Skeletal muscle cell (primary cell): ENCODE results near the gene KCNT1.

Experiments used
- DNase-seq: peaks from one replicate; pipeline ENCODE4 v3.0.0-alpha.2; 2010; ENCODE audit warnings: low read depth
- H3K4me3 ChIP-seq: 2 replicates; pipeline ENCODE4 v1.5.1; 2011; ENCODE audit warnings: low read depth, mild to moderate bottlenecking, control low read depth, low read length, moderate library complexity

KCNT1 gene

GRCh38 chr9:135805422-135806022 lies 103.5 kb downstream of the KCNT1 start:
- no peak for DNase-seq
- H3K4me3 ChIP-seq = no peak overlapping the region

GRCh38 chr9:135809166-135809565 lies 107.2 kb downstream of the KCNT1 start:
- no peak overlapping the region for H3K4me3 ChIP-seq
- DNase-seq = peak; percentile 54

DNA sequence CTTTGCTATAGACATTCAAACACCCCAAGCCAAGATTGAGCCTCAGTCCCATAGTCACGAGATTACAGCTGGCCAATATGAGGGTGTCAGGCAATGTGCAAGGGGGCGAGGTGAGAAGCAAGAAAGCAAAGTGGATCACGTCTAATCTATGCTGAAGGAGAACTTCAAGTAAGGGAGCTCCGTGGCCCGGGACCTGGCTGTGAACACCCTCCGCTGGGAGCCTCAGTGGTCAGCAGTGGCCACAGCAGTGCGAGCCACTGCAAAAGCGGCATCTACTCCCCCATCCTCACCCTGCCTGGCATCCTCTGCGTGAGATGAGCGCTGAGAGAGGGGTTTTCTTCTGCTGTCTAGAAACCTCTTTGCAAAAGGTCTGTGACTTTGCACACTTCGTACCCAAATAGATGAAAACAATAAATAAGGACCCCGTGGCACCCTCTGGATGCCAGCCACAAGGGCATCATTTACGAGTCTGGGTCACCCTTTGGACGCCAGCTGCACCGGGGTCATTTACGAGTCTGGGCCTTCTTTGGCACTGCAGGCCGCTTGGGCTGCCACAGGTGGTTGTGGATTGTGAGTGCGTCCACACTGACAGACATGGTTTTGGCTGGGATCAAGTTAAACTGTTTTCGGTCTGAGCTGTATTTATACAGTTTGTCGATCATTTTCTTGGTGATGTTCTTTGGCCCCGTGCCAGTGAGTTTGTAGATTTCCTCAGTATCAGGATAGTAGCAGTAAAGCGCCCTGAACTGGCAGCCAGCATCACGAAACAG lies 109.0 kb downstream of the KCNT1 start:
- H3K4me3 ChIP-seq = no peak overlapping the region
- DNase-seq = no peak

DNA sequence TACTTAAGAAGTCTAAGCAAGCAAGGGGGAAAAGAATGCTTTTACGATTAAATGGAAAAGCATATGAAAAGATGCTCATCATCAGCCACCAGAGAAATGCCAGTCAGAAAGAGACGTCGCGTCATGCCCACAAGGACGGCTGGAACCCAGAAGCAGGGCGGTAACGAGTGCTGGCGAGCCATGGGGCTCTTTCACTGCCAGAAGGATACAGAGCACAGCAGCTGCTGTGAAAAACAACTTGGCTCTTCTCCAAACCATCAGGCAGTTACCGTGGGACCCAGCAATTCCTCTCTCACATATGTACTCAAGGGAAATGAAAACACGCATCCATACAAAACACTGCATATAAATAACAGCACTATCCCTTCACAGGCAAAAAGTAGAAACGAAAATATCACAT lies 109.8 kb downstream of the KCNT1 start:
- peak; percentile 45 for DNase-seq
- no peak overlapping the region for H3K4me3 ChIP-seq

- H3K4me3 ChIP-seq = no peak overlapping the region
- no peak for DNase-seq
Measured at GRCh38 chr9:135812961-135813360, 111.0 kb downstream of the KCNT1 start.

- no peak overlapping the region for H3K4me3 ChIP-seq
- no peak for DNase-seq
Measured at GRCh38 chr9:135813671-135814290, 111.8 kb downstream of the KCNT1 start.

DNA sequence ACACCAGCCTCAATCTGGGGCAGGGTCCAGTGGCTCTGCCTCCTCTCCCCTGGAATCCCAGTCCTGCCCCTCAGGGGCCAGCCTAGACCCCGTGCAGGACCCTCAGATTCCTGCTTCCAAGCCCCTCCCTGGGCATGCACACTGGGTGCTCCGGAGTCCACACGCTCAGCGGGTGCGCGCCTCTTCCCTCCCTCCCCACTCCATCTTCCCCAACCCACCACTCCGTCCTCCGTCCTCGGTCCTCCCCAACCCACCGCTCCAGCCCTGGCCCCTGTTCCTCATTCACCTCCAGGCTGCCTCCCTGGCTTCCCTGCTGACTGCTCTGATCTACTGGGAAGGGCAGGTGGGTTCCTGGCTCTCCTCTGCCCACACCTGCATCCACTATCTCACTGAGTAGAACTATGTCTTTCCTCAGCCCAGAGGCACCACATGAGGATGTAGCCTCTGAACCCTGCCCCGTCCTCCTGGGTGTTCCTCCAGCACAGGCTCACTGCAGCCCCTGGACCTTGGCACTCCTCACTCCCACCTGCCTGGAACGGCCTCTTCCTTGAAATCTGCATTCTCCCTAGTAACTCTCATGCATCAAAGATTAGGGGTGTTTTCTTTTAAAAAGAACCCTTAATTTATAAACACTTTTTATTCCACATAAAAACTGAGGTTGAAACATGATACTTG lies 112.6 kb downstream of the KCNT1 start:
- no peak for DNase-seq
- no peak overlapping the region for H3K4me3 ChIP-seq

DNA sequence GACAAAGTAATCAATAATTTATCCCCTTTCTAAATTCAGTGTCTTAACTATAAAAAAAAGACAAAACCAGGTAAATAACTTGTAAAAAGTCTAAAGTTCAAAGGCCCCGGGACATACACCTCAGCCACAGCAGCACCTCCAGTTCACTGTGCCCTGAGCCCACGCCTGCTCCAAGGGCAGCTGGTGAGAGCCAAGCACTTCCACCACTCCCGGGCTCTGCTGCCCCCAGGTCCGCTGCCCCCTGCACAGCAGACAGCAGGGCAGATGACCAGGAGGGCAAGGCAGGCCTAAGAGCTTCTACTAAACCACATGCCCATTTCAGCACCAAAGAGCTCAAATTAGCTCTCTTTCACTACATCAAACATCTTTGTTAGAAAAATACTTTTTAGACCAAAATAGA lies 113.4 kb downstream of the KCNT1 start:
- no peak for DNase-seq
- no peak overlapping the region for H3K4me3 ChIP-seq

GRCh38 chr9:135815830-135816650 lies 114.1 kb downstream of the KCNT1 start:
- DNase-seq = no peak
- H3K4me3 ChIP-seq = no peak overlapping the region

GRCh38 chr9:135816651-135816970 lies 114.6 kb downstream of the KCNT1 start:
- H3K4me3 ChIP-seq = no peak overlapping the region
- no peak for DNase-seq

- H3K4me3 ChIP-seq = no peak overlapping the region
Measured at GRCh38 chr9:135817951-135818717, 116.1 kb downstream of the KCNT1 start.

GRCh38 chr9:135818718-135819475 lies 116.9 kb downstream of the KCNT1 start:
- no peak overlapping the region for H3K4me3 ChIP-seq
- DNase-seq = no peak

More at GRCh38 chr9:135817951-135818717, 116.1 kb downstream of the KCNT1 start:
- DNase-seq = no peak

DNA sequence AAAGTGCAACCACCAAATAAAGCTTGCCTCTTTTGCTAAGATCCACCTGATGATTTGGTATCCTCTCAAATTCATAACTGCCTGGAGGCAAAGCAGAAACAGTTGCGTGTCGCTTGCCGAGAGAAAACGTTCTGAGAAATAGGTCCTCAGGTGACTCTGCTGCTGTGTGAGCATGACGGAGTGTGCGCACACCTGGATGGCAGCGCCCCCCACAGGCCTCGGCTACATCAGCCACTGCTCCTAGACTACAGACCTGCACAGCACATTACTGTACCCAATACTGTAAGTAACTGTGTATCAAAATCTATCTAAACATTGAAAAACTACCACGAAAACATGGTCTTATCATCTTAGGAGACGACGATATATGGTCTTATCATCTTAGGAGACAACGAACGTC lies 117.9 kb downstream of the KCNT1 start:
- DNase-seq = no peak
- no peak overlapping the region for H3K4me3 ChIP-seq

- no peak overlapping the region for H3K4me3 ChIP-seq
- no peak for DNase-seq
Measured at GRCh38 chr9:135820661-135821060, 118.7 kb downstream of the KCNT1 start.

DNA sequence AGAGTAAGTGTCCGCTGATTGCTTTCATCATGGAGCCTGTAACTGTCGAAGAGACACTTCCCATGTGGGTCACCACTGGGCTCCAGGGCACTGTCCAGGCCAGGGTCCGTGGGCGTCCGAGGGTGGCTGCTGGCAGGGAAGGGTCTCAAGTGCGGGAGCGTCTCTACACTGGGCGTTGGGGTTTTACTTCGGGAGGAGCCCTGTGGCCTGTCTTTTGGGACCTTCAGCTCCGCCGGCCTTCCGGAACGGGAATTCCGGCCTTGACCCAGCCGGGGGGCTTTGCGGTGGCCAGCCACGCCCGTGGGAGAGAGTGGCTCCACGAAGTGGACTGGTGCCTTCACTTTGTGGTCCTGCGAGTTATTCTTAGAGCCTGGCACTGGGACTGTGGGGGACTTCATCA lies 119.1 kb downstream of the KCNT1 start:
- DNase-seq = no peak
- no peak overlapping the region for H3K4me3 ChIP-seq

DNA sequence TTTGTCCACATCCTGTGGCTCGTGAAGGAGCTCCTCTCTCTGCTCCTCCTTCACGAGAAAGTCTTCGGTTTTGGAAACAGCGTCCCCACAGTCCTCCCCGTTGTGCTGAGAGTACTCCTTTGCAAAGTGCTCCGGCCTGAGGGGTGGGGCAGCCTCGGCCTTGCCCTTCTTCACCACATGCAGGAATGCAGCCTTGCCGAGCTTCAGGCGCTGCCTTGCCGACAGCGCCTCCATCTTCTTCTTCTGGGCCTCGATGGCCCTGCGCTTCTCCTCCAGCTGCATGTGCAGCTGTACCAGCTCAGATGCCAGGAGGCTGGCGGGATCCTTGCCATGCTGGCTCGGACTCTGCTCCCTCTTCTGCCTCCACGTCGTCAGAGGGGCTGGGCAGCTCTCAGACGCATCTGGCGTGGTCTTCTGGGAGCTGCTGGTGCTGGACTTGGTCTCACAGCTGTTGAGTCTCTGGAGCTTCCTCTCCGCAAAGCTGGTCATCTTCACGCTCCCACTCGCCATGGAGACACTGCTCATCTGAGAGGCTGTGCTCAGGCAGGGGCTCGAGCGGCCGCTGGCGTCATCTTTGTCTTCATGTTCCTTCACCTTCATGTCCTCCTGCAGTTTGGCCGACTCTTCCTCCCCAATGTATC lies 119.9 kb downstream of the KCNT1 start:
- no peak for DNase-seq

GRCh38 chr9:135822374-135822755 lies 120.4 kb downstream of the KCNT1 start:
- no peak for DNase-seq
- no peak overlapping the region for H3K4me3 ChIP-seq

More for the DNA sequence above, 119.9 kb downstream of the KCNT1 start:
- H3K4me3 ChIP-seq = no peak overlapping the region

- H3K4me3 ChIP-seq = no peak overlapping the region
- no peak for DNase-seq
Measured at GRCh38 chr9:135823036-135823435, 121.1 kb downstream of the KCNT1 start.
